GM19239 (cell line): ENCODE data around the gene CAMK4.

Source experiments
- DNase-seq: peaks from one replicate; pipeline ENCODE4 v3.0.0; 2011; ENCODE audit warnings: low spot score; ENCODE audit not compliant: insufficient read length
- FAIRE-seq: peaks from 2 replicates; lab custom pipeline; 2011; peaks lifted over from hg19 to GRCh38; lab: Jason Lieb, UNC

CAMK4 gene

DNA sequence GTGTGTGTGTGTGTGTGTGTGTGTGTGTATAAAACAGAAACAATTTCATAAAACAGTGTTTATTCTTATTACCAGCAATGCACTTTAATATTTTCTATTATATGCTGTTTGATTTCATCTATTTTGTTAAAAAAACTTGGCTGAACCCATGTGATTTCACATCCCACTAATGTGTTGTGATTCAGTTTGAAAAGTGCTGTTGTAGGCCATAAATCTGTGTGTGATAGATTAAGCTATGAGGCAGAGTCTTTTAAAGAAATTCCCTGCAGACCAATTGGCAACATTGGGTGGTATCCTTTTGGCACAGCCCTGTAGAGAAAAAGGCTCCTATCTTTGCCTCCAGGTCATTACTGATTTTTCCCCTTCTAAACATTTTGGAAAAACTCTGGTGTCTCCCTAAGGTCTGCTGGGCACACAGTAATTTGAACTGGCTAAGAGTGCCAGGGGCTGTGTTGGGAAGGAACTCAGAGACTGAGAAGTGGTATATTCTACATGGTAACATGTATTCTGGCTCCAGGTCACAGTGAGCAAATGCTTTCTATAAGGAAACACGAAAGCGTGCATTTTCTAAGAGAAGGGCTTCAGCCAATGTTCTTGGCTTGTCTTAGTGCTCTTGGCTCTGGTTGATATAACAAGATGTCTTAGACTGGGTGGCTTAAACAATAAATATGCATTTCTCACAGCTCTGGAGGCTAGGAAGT, 4.5 kb downstream of the CAMK4 start:
- DNase-seq (no peak), FAIRE-seq (peak; percentile 18)

DNA sequence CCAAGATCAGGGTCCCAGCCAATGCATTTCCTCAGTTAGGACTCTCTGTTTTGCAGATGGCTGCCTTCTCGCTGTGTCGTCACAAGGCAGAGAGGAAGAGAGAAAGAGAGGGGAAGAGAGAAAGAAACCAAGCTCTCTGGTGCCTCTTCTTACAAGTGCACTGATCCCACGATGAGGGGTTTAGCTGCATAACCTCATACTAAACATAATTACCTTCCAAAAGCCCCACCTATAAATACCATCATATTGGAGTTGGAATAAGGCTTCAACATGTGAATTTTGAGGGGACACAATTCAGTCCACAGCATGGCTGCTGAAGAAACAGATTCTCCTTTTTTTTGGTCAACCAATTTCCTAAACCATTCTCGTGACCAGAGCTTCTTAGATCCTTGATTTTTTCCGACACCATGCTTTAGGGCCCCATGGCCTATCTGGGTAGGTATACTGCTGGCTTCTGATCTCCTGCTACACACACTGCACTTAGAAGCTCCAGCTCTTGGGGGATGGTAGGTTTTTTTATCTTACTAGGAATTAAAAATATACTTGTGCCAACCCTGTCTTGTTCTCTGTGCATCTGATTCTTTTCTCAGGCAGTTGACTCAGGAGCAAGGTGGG, 5.1 kb downstream of the CAMK4 start:
- DNase-seq = no peak
- FAIRE-seq = peak; percentile 72

DNA sequence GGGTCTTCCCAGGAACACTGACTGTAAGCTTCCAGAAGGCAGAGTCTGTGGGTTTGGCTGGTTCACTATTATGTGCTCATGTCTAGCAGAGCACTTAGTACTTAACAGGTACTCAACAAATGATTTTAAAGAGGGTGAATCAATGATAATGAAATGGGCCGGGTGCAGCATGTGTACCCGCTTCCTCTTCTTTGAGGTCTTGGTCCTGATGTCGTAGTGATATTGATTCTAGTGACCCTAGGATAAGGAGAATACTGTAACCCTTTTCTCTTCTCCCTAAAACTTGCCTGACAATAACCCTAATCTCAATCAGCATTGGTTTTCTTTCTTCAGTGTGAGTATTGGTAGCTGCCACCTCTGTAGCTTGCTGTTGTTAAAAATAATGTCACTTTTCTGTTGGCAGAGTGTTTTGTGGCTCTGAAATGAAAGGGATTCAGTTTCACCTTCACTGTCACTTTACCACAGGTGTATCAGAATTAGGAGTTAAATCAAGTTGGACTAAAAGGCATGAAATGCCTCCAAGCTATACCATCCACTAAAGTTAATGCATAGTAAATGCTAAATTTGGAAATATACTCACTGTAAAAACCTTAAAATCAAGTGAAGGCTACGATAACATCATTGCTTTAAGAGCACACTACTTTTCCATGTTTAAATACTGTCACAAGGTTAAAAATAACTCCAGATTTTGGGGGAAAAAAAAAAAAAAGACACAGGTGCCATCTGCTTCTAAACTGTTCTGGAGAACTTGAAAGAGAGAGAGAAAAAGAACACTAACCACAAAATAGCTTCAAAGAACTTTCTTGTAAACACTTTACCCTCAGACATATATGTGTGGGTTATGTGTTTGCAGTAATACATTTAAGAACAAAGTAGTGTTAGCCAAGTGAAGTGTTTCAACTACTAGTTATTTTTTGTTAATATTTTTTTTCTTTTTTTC, 6.0 kb downstream of the CAMK4 start:
- FAIRE-seq = peak; percentile 62
- DNase-seq = no peak

DNA sequence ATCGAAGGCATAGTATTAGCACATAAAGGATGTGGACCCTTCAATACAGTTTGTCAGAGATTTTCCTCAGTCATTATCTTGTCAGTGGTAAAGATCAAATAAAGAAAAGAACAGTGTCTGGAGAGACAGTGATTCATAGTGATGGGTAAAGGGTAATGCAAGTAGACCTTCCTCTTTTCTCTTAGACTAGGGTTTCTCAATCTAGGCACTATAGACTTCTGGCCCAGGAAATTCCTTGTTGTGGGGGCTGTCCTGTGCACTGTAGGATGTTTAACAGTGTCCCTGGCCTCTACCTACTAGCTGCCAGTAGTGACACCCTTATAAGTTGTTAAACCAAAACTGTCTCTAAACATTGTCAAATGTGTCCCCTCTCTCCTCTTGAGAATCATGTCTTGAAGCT, 6.9 kb downstream of the CAMK4 start:
- FAIRE-seq (peak; percentile 77), DNase-seq (no peak)

DNA sequence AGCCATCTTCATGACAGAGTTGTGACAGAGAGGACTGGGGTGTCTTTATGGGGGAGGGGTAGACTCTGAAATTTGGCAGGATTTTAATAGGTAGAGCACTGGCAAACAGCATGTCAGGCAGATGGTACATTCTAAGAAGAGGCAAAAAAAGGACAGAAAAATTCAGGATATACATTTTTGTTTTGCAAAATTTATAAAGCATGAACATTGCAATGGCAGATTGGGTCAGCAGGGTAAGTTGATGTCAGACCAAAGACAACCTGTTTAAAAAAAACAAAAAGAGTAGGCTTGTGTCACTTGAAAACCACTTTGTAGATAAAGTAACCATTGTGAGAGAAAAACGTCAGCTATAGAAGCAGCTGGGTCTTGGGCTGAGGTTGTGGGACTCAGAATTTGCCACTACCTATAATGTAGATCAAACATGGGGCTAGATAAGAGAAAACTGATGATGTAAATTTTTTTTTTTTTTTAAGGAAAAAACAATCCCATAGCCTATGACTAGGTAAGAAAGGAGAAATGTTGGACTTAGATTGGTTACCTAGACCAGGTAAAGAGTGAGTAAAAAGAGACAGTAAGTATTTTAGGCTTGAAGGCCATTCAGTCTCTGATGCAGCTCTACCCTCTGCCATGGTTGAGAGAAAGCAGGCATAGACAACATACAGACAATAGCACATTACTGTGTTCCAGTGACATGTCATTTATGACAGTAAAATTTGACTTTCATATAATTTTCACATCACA, 8.3 kb downstream of the CAMK4 start:
- FAIRE-seq (peak; percentile 63), DNase-seq (no peak)

DNA sequence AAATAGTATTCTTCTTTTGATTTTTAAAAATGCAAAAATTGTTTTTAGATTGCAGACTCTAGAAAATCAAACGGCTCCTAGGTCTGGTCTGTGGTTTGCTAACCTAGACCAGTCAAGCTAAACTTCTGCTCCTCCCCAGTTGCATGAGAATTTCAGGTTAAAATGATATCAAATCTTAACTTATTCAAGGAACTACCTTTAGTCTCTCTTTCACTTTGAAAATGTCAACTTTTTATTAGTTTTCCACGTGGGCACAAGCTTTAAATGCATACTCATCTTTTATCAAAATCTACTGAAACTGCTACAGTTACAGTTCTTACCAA, 8.8 kb downstream of the CAMK4 start:
- DNase-seq (no peak), FAIRE-seq (no peak)

DNA sequence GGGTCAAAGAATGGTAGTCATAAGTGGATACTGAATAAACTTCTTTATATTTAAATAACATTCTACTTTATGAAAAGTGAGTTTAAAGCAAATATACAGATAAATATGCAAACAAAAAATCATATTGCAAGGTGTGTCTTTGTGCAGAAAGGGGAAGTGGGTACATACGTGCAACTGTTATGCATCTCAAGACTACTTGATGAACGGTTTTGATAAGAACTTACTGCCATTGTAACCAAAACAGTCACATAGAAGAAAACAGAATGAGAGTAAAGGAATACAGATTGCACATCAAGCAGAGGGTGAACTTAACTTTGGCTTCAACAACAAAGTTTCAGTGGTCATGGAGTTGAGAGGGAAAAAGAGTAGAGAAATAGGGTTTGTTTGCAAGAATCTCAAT, 9.9 kb downstream of the CAMK4 start:
- FAIRE-seq (peak; percentile 42), DNase-seq (no peak)

DNA sequence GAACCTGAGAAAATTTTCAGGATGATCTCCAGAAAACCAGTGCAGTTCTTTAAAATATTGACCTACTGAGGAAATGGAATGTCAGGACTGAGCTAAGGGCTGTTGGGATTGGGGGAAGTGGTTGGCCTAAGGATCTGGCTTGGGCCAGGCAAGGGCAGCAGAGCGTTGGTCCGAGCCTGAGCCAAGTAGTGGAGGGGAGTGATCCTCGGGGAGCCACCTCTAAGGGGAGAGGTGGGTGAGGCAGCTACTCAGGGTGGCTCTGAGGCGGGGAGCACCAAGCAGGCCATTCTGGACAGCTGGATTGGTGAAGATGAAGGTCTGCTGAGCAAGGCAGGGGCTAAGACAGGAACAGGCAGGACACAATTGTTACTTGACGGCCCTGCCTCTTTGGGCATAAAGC, 11.5 kb downstream of the CAMK4 start:
- DNase-seq (no peak), FAIRE-seq (no peak)

DNA sequence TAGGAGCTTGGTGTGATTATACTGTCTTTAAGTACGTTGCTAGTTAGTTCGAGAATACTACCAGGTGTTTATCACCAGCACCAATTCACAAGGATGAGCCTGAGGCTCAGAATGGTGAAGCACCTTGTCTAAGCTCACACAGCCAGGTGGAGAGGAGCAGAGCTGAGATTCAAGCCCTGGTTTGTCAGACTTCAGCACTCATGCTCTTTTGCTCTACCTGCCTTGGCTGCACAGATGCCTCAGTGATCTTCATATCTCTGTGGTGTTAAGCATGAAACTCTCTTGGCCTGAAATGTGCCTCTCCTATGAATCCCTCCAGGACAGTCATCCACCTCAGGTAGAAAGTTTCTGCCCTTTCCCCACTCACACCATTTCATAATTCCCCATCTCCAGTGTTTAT, 12.2 kb downstream of the CAMK4 start:
- FAIRE-seq (peak; percentile 64), DNase-seq (no peak)

DNA sequence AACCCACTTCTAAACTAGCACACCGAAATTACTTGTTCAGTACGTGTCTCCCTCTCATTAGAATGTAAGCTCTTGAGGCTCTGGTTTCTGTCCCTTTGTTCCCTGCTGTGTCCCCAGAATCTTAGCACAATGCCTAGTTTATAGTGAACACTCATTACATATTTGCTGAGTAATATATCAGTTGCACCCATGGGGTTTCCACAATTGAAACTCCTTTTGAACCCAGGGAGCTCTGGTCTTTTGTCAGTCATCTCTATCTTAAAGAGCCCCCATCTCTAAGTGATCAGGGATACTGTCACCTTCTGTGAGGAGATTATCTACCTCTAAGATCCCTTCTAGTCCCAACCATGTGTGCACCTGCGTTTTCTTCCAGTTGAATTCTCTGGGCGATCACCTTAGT, 12.8 kb downstream of the CAMK4 start:
- no peak for FAIRE-seq
- no peak for DNase-seq

DNA sequence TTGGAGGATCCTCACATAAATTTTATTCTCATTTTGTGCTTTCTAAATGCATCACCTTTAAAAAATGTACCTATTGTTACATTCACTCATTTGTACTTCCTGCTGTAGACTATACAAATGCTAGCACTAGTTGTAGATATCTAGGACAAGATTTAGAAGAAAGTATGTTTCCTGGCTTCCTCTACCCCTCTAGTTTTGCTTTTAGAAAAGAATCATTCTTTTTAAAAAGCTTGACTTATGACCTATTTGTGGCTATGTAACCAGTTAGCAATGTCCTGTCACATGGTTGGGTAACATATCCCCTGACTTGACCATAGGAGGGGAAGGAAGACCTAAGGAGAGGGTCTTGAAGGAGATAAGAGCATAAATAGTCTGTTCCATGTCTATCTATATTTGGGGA, 13.3 kb downstream of the CAMK4 start:
- no peak for DNase-seq
- no peak for FAIRE-seq

DNA sequence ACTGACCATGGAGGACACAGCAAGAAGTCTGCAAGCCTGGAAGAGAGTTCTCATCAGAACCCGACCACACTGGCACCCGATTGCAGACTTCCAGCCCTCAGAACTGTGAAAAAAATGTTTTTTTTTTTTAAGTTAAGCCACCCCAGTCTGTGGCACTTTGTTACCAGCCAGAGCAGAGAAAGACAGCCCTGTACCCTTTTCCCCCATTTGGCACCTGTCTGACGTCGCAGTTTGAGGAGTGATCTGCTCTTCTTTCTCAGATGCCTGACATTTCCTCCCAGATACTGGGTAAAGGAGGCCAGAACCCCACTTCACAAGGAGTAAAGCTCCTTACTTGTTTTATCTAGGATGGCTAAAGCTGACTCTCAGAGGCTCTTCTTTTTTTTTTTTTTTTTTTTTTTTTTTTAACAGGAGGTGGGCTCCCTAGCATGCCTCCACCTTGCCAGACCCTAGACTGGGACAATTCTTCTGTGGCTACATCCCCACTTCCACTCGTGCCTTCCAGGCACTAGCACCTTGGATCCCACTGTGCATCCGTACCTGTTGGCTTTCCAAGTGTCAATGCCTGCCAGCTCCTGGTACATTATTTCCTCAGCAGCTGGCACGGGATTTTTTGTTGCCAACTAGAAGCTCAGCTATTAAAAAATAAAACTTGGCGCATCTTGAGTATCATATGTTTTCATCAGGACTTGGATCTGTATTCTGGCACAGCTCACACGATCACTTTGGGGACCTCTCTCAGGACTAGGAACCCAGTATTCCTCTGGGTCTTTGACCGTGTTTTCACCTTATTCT, 14.4 kb downstream of the CAMK4 start:
- no peak for FAIRE-seq
- no peak for DNase-seq

DNA sequence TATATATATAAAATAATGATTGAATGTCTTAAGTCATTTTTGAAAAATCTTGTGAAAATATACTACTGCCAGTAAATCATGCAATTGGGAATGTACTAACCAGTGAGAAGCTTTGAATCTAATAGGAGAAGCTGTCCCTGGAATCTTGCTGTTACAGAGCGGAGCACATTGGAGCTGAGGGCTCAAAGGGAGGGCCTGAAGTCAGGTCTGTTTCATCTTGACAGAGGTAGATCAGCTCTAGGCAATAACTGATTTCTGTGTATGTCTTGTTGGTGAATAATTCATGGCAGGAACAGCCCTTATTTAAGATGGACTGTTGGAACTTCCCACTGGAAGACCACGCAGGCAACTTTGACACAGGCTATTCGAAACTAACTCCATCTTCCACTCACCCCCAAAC, 17.5 kb downstream of the CAMK4 start:
- DNase-seq (no peak), FAIRE-seq (no peak)

DNA sequence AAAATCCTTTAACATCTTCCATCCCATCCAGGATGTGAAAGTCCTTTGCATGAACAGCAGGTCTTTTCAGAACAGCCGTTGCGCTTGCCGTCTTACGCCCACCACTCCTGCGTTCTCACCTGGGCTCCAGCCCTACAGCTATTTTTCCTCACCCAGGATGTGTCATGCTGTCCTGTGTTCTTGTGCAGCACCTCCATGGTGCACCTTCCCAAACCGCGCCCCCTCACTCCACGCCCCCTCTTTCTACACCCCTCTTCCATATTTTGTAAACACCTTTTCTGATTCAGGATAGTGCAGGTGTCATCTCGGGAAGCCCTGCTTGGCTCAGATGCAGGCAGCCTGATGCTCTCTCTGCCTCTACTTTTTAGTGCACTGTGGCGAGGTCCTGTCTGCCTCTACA, 18.4 kb downstream of the CAMK4 start:
- no peak for DNase-seq
- no peak for FAIRE-seq

DNA sequence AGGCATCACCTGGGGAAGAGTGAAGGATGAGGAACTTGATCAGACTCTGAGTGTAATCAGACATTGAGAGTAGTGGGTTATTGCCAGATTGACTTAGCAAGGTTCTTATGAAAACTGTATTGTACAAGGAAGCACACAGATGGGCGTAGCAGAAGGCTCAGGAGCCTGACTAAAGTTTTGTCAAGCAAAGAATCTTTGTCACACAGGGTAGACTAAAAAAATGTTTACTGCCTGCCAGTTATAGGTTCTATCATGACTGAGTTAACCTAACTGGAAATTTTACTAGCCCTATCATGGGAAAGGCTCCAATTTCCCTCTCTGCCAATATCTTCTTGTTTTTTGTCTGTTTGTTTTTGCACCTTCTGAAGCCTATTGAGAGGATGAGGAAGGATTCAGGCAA, 19.1 kb downstream of the CAMK4 start:
- FAIRE-seq = peak; percentile 8

DNA sequence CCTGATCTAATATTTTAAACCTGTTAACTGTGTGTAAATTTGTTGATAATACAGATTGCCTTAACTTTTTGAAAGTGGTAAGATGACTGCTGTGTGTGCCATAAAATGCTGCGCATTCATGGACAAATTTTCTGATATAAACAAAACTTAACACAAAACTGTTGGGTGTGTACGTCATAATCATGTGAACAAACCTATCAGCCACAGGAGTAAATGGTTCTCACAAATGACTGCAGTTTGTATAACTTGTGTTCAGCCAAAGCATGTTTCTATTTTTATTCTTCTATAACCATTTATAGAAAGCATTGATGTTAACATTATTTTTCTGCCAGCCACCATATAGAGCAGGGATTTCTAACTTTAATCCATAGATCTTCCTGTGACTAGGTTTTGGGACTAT, 21.5 kb downstream of the CAMK4 start:
- DNase-seq = no peak
- no peak for FAIRE-seq

More for the DNA sequence above, 19.1 kb downstream of the CAMK4 start:
- DNase-seq = no peak

DNA sequence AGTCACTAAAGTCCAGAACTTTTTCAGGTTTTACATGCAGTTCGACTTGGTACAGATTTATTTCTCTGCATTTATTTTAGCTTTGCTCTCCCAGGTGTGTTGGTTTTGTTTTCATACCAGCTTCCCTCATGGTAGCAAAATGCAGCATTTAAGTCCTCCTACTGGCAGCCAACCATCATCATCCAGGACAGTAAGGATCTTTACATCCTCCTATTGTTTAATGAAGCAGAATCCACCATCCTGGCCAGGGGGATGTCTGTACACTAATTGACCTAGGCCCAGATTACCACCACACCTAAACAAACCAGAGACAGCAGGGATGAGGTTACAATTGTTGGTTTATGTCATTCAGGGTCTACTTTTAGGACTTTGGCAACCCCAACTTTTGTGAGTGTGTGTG, 22.3 kb downstream of the CAMK4 start:
- FAIRE-seq (no peak), DNase-seq (no peak)

DNA sequence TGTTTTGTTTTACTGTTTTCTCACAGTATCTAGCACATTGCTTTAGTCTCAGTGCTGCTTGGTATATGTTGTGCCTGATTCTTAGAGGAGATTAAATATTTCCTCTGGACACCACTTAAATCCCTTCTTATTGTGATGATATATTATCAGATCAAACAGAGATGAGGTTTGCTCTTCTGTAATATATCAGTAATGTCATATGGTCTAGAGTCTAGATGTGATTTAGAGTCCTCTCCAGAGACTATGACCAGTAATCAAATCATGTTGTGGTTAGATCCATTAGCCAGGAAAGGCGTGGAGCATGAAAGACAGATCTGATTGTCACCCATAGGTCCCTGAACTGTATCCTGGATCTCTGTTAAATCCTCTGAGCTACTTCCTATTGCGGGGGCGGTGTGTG, 24.4 kb downstream of the CAMK4 start:
- DNase-seq (no peak), FAIRE-seq (no peak)

DNA sequence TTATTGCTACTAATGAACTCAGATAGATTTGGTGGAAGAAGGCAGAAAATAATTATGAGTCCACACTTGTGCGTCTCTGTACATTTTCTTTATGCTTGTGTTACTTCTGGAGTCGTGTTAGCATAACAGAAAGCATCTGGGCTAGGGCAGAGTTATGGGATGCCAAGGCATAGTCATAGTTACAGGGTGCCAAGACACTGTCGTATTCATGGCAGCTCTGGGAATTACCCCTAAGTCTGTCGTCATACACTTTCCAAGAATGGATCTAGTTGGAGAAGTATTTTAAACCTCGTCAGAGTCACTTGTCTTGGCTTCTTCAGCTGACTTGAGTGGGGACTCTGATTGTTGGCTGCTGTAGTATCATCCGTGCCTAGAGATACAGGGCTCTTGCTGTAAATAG, 27.7 kb downstream of the CAMK4 start:
- FAIRE-seq (no peak), DNase-seq (no peak)
